Embryonic facial prominence (tissue), 1 donor: ENCODE data around the gene TGM2.
"Not testable (repeated sequence)": the region's sequence is repeated elsewhere in the genome, so short reads cannot be mapped to it uniquely, and the experiment has no call there.

ENCODE experiments used
- DNase-seq: peaks from one replicate; pipeline ENCODE4 v3.0.0-alpha.2; 2016; ENCODE audit errors: extremely low spot score

The TGM2 gene

DNA sequence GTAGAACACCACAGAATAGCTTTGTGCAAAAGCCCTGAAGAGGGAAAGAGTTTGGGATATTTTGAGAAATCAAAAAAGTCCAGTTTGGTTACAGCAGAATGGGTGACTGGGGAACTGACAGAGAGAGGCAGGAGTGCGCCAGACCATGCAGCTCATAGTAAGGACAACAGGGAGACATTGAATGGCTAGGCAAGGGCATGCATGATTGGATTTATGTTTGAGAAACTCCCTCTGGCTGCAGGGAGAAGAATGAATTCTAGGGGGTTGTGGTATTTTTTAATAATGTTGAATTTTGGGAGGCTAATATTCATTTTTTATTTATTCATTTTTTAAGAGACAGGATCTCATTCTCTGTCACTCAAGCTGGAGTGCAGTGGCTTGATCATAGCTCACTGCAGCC is 49.9 kb downstream of the TGM2 start:
- no peak for DNase-seq

DNA sequence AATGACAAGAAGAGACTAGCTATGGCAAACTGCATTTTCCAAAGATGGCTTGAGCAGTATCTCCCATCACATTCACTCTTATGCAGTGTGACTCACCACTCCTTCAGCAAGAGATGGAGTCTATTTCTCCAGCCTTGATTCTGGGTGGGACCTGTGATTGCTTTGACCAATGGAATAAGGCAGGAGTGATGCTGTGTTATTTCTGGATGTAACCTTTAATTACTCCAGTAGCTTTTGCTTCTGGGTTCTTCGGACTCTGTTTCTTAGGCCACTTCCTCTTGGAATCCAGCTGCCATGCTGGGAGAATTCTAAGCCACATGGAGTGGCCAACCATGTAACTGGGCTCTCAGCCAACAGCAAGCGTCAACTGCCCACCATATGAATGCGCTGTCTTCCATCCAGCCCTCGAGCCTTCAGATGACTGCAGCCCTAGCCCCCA is 50.7 kb downstream of the TGM2 start:
- DNase-seq, result no peak

GRCh38 chr20:38113401-38114325 is 51.4 kb downstream of the TGM2 start:
- no peak for DNase-seq

- no peak for DNase-seq
Observed at GRCh38 chr20:38112930-38113294, 52.2 kb downstream of the TGM2 start.

DNA sequence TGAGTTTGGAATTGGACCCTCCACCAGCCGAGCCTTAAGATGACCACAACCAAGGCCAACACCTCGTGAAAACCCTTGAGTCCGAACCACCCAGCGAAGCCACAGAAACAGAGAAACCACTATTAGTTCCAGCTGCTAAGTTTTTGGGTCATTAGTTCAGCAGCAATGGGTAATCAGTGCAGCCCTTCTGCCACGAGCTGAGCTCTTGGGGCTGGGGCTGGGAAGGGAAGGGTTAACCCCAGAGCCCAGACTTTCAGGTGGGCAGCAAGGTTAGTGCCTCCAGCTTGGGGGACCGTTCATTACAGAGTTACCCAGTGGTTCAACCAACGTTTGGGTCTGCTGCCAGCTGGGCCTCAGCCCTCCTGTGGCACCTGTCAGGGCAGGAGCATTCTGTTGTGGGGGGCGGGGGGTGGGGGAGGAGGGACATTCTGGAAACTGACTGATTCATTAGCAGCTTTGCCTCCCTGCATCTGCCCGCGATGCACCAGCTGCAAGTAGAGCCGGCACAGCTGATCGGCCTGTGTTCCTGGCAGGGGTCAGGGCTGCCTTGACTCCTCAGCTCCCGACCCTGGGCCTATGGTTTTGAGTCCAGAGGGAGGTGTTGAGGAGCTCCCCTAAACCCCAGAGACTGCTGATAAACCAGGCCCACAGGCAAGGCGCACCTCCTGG is 52.7 kb downstream of the TGM2 start:
- DNase-seq, result no peak

DNA sequence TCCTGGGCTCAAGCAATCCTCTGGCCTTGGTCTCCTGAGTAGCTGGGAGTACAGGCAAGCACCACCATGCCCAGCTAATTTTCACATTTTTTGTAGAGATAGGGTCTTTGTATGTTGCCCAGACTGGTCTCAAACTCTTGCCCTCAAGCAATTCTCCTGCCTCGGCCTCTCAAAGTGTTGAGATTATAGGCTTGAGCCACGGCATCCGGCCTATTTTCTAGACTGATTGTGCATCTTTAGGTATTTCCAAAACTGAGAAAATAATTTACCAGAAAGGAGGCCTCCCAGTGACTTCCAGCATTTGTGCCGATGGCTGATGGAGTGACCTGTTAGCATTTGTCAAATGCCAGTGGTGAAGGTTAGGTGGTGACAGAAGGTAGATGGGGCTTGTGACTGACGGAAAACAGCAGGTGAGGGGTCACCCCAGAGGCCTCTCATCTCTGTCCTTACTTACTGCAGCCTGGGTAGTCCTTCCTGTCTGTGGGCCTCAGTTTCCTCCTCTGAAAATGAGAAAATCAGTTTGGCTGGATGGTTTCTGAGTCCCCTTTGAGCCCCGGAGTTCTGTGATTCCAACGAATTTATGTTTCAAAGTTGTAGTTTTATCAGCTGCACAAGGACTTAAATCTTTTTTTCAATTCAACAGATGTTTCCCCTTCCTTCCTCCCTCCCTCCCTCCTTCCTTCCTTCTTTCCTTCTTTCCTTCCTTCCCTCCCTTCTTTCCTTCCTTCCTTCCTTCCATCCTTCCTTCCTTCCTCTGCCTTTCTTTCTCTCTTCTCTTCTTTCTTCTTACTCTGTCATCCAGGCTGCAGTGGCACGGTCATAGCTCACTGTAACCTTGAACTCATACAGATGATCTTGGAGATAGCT is 53.5 kb downstream of the TGM2 start:
- DNase-seq, result no peak

DNA sequence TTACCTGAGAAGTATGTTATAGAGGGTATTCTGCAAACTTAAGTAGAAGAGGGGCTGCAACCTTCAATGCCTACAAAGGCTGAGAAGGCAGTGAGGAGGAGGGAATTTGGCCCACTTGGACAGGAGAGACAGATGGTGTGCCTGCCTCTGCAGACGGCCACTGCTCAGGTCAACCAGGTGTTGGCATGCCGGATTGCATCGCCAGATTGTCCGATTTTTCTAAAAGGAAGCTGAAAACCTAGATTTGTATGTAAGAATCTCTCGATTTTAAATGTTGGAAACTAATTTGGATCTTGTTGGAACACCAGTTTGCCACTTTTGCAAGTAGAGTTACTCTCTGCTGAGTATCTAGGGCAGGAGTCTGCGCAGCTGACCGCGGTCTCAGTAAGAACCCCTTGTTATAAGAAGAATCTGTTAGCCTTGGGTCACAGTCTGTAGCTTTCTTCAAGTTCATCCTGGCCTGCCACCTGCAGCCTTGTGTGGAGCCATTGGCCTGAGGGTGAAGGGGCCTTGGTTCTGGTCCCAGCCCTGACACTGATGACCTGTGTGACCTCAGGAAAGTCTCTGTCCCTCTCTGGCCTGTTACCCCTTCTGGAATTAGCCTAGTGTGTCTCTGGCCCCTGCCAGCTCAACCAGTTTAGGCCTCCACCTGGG is 54.4 kb downstream of the TGM2 start:
- DNase-seq, result no peak

GRCh38 chr20:38109591-38110524 is 55.2 kb downstream of the TGM2 start:
- DNase-seq, result no peak

DNA sequence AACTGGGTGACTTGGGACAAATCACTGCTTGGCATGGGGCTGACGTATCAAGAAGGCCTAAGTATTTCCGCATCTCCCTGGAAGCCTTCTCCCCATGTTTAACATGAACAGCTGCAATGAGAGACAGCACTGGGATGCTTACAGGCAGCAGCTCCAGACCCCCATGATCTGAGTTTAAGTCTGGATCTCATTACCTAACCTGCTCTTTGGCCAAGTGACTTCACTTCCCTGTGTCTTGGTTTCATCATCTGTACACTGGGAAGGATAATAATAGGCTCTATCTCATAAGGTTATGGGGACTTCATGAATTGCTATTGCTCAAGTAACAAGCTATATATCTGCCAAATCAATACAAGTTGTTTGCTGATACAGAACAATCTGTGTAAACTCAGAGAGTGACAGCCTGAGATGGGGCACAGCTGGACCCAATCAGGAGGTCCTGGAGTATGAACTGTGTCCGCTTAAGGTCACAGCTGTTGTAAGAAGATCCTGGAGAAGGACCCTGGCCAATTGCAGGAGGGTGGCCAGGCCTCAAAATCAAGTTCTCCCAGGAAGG is 56.0 kb downstream of the TGM2 start:
- no peak for DNase-seq

- DNase-seq, result no peak
Observed at GRCh38 chr20:38108438-38108985, 56.6 kb downstream of the TGM2 start.

DNA sequence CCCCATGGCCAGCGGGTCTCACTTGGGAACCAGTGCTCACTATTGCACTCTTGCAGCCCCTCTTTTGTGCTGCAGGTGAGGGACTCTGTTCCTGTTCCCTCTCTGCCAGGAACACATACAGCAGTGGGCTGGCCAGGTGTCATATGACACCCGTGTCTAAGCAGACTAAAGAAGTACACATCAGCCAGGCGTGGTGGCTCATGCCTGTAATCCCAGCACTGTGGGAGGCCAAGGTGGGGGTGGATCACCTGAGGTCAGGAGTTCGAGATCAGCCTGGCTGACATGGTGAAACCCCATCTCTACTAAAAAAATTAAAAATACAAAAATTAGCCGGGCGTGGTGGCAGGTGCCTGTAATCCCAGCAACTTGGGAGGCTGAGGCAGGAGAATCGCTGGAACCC is 57.2 kb downstream of the TGM2 start:
- not testable (repeated sequence) for DNase-seq

- DNase-seq, result not testable (repeated sequence)
Observed at GRCh38 chr20:38107386-38107785, 57.7 kb downstream of the TGM2 start.

DNA sequence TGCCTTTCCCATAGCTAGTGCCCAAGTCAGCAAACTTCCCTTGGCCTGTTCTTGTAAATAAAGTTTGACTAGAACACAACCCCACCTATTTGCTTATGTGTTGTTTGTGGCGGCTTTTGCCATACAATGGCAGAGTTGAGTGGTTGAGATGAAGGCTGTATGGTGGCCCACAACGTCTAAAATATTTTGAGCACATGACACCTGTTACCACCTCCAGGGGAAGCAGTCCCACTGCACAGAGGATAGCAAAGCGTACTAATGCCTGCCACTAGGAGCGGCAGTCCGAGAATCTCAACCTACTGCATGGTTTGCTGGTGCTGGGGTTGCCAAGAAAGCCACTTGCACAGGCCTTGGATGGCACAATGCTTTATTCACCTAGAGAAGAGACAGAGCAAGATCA is 58.6 kb downstream of the TGM2 start:
- DNase-seq, result no peak

DNA sequence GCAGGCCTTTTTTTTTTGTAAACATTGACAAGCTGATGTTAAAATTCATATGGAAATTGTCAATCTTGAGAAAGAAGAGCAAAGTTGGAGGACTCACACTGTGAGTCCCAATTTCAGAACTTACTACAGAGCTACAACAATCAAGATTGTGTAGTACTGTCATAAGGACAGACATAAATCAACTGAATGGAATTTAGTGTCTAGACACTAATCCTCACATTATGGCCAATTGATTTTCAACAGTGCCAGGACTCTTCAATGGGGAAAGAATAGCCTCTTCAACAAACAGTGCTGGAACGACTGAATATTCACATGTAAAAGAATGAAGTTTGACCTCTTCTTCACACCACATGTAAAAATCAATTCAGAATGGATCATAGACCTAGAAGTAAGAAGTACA is 60.8 kb downstream of the TGM2 start:
- DNase-seq, result no peak

DNA sequence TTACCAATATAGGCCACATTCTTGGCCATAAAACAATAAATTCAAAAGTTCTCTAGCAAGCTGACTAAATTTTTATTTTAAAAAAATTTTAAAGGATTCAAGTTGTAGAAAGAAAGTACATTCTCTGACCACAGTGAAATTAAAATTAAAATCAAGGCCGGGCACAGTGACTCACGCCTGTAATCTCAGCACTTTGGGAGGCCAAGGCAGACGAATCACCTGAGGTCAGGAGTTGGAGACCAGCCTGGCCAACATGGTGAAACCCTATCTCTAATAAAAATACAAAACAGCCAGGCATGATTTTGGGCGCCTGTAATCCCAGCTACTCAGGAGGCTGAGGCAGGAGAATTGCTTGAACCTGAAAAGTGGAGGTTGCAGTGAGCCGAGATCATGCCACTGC is 62.9 kb downstream of the TGM2 start:
- DNase-seq, result not testable (repeated sequence)

DNA sequence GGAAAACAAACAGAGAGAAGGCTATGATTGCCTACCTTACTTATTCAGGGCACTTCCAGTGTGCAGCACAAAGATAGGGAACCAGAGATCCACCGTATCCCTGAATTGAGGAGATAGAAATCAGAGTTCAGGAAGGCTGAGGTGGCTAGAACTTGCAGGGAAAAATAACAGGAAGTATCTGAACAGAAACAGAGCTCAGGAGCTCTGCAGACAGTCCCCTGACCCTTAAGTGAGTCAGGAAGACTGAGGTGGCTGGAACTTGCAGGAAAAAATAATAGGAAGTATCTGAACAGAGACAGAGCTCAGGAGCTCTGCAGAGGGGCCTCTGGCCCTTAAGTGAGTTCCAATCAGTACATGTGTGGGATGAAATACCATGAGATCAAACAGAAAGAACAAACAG is 66.1 kb downstream of the TGM2 start:
- no peak for DNase-seq

DNA sequence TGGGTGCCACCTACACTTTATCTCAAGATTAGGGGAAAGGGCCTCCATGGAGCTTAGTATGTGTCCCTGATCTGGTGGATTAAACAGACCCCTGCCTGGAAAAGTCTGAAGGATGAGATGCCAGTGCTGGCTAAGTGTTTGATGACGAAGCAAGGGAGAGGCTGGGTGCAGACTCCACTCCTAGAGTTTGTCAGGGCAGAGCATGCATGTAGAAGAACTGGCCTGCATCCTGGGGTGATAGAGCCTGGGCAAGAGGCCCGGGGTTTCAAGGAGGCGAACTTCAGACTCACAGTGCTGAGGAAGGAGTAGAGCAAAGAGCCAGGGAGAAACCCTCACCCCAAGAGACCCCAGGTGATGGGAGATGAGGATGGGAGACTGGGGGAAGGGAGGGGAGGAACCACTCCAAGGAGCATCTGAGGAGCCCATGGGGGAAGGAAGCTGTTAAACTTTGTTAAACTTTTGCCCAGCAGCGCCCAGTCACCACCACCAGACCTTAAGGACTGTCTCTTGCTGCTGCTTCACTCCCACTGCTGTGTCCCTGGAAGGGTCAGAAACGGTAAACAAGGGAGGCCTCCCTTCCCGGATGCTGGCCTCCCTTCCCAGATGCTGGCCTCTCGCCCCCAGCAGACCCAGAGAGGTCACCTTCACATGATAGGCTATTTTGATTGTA is 69.9 kb downstream of the TGM2 start:
- no peak for DNase-seq

DNA sequence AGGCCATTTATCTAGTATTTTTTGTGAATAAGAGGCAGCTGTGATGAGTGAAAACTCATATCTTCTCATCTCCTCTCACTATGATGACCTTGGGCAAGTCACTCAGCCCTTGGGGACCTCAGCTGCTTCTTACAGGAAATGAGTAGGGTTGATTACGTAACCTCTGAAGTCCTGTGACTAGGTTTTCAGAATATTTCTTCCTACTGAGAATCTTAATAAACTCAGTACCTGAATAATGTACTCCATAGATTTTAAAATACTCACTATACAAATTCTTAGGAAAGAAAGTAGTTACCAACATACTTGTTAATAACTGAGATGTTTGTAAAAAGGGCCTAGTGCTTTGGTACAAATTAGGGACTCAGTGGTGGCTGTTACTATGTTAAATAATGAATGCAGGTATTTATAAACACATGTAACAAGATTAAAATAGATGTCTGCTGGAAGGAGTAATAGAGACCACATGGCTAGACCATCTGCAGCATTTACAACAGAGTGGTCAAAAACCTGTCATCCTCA is 70.6 kb downstream of the TGM2 start:
- no peak for DNase-seq

DNA sequence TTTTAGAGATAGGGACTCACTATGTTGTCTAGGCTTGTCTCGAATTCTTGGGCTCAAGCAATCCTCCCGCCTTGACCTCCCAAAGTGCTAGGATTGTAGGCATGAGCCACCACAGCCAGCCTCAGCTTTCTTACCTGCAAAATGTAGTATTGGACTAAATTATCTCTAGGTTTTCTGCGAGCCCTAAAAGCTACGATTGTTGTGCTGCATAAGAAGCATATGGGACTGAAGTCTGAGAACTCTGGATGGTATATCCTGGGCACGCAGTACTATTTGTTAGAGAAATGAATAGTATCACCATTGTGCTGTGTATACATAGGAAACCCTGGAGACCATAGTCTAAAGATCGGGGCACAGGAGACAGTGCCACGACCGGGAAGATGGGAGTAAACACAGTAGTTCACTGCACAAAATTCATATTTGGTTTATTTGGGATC is 71.4 kb downstream of the TGM2 start:
- no peak for DNase-seq
